Inferior parietal cortex (tissue), 1 donor: ENCODE results near the gene RBMX2.

ENCODE experiments used
- DNase-seq: peaks from one replicate; pipeline ENCODE4 v3.0.0-alpha.2; 2016; ENCODE audit errors: extremely low spot score

RBMX2 gene

DNA sequence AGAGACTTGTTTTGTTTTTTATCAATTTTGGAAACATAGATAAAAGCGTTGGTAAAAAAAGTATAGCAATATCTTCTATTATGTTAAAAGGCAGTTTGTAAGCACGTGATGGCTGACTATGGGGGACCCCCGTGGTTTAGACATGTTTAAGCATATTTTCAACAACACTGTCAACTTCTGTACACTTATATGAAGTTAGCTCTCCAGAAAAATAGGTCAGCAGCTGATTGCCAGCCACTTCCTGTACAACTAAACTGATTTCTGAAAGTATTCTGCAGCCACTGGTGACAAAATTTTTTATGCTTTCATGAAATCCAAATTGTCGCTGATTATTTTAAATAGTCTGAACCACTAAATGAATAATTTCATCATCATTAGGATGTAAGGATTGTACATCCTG, 45.2 kb downstream of the RBMX2 start:
- DNase-seq: no peak
